ENCODE results near the gene MYF6. TPM values are rescaled to one million over a fixed set of nuclear protein-coding genes. Genes with fewer than 3 reads are reported as not detected.

MYF6 gene
- total and polyA plus RNA-seq, 2 experiments from 2014 or later = 0.30 TPM; not detected in 1

- TF ChIP-seq EZH2 (IDR thresholded peaks at IDR 0.05; ENCODE audit: borderline replicate concordance) (no peak), CTCF (IDR thresholded peaks at IDR 0.05; ENCODE audit: poor library complexity) (no peak), EZH2phosphoT487 (IDR thresholded peaks at IDR 0.05; ENCODE audit: low read depth, severe bottlenecking, unreplicated experiment) (no peak)
- H3K4me3 ChIP-seq = no peak overlapping the region
- no peak overlapping the region for H3K27ac ChIP-seq
- H4K20me1 ChIP-seq (ENCODE audit: insufficient read depth, poor library complexity, severe bottlenecking) = no peaks in the 10 kb centered on the region
- no peaks in the 10 kb centered on the region for H3K9me2 ChIP-seq (replicated peaks; ENCODE audit: insufficient read depth)
- peaks cover 72% of the 10 kb centered on the region for H3K27me3 ChIP-seq
- no peak overlapping the region for H2AFZ ChIP-seq
- no peaks in the 10 kb centered on the region for H3K79me2 ChIP-seq
- no peak for DNase-seq (ENCODE audit: low spot score)
- H3K9me3 ChIP-seq (ENCODE audit: low read depth) = no peaks in the 10 kb centered on the region
- H3K36me3 ChIP-seq (replicated peaks; ENCODE audit: insufficient read depth, low read depth) = no peaks in the 10 kb centered on the region
- H3K4me2 ChIP-seq = no peak overlapping the region
- H3K4me1 ChIP-seq (ENCODE audit: insufficient read depth) = no peaks in the 10 kb centered on the region
These were observed 5.4 kb downstream of the MYF6 start for GRCh38 chr12:80712866-80713265.

- Histone ChIP-seq H3K4me3 (no peak overlapping the region), H3K36me3 (replicated peaks; ENCODE audit: insufficient read depth, low read depth) (no peaks in the 10 kb centered on the region), H2AFZ (peak overlapping the region; percentile 64), H3K27me3 (peaks cover 67% of the 10 kb centered on the region), H3K4me1 (ENCODE audit: insufficient read depth) (no peaks in the 10 kb centered on the region), H3K27ac (no peak overlapping the region), H3K9me3 (ENCODE audit: low read depth) (no peaks in the 10 kb centered on the region), H4K20me1 (ENCODE audit: insufficient read depth, poor library complexity, severe bottlenecking) (no peaks in the 10 kb centered on the region), H3K9me2 (replicated peaks; ENCODE audit: insufficient read depth) (no peaks in the 10 kb centered on the region), H3K4me2 (peak overlapping the region; percentile 74), H3K79me2 (no peaks in the 10 kb centered on the region)
- DNase-seq (ENCODE audit: low spot score) = no peak
- WGBS (ENCODE audit: low lambda C conversion rate, missing lambda C conversion rate) = 73% methylated on average over 4 of the region's 4 CpGs
- TF ChIP-seq EZH2 (IDR thresholded peaks at IDR 0.05; ENCODE audit: borderline replicate concordance) (no peak), EZH2phosphoT487 (IDR thresholded peaks at IDR 0.05; ENCODE audit: low read depth, severe bottlenecking, unreplicated experiment) (no peak), CTCF (IDR thresholded peaks at IDR 0.05; ENCODE audit: poor library complexity) (no peak)
These were observed 6.0 kb downstream of the MYF6 start for GRCh38 chr12:80713419-80713818.

GRCh38 chr12:80714055-80714454, 6.6 kb downstream of the MYF6 start:
- H3K27me3 ChIP-seq = peaks cover 60% of the 10 kb centered on the region

More at GRCh38 chr12:80714055-80714454, 6.6 kb downstream of the MYF6 start:
- H3K9me2 ChIP-seq (replicated peaks; ENCODE audit: insufficient read depth) = no peaks in the 10 kb centered on the region
- H3K36me3 ChIP-seq (replicated peaks; ENCODE audit: insufficient read depth, low read depth) = no peaks in the 10 kb centered on the region
- TF ChIP-seq EZH2 (IDR thresholded peaks at IDR 0.05; ENCODE audit: borderline replicate concordance) (no peak), CTCF (IDR thresholded peaks at IDR 0.05; ENCODE audit: poor library complexity) (no peak), EZH2phosphoT487 (IDR thresholded peaks at IDR 0.05; ENCODE audit: low read depth, severe bottlenecking, unreplicated experiment) (no peak)
- H3K4me3 ChIP-seq = peak overlapping the region; percentile 21
- H3K4me2 ChIP-seq = peak overlapping the region; percentile 74
- H3K79me2 ChIP-seq = no peaks in the 10 kb centered on the region
- H4K20me1 ChIP-seq (ENCODE audit: insufficient read depth, poor library complexity, severe bottlenecking) = no peaks in the 10 kb centered on the region
- 7% methylated on average over 16 of the region's 16 CpGs for WGBS (ENCODE audit: low lambda C conversion rate, missing lambda C conversion rate)
- peak; percentile 26 for DNase-seq (ENCODE audit: low spot score)
- no peaks in the 10 kb centered on the region for H3K9me3 ChIP-seq (ENCODE audit: low read depth)
- peak overlapping the region; percentile 64 for H2AFZ ChIP-seq
- no peaks in the 10 kb centered on the region for H3K4me1 ChIP-seq (ENCODE audit: insufficient read depth)
- H3K27ac ChIP-seq = no peak overlapping the region
